Activated naive CD4-positive, alpha-beta T cell treated with anti-CD3 and anti-CD28 coated beads for 36 hours (primary cell): Measurements from ENCODE around the gene ARID4B. TPM values are rescaled to one million over a fixed set of nuclear protein-coding genes. Genes with fewer than 3 reads are reported as not detected.
"Not testable (repeated sequence)": the region's sequence is repeated elsewhere in the genome, so short reads cannot be mapped to it uniquely, and the experiment has no call there.

Experiments
- CTCF ChIA-PET: fragments of 350-600 bp; sonication (Branson Sonifier 250); formaldehyde crosslinking; loops from one replicate; lab custom pipeline; 2021; ENCODE audit warnings: antibody characterized with exemption; lab: Charles Lee
- DNase-seq: peaks from one replicate; pipeline ENCODE4 v3.0.0-alpha.2; 2020
- H3K27ac Mint-ChIP-seq: one replicate; pipeline ENCODE4 v1.8.0; 2021; ENCODE audit warnings: mild to moderate bottlenecking, mixed read lengths
- H3K27me3 Mint-ChIP-seq: one replicate; pipeline ENCODE4 v1.8.0; 2021; ENCODE audit warnings: low read depth, mixed read lengths
- H3K36me3 Mint-ChIP-seq: one replicate; pipeline ENCODE4 v1.8.0; 2021; ENCODE audit warnings: low read depth, mixed read lengths
- H3K4me1 Mint-ChIP-seq: one replicate; pipeline ENCODE4 v1.8.0; 2021; ENCODE audit warnings: low read depth, mixed read lengths
- H3K4me3 Mint-ChIP-seq: one replicate; pipeline ENCODE4 v1.8.0; 2021; ENCODE audit warnings: mild to moderate bottlenecking, moderate library complexity, mixed read lengths
- H3K9me3 Mint-ChIP-seq: one replicate; pipeline ENCODE4 v1.8.0; 2021; ENCODE audit warnings: mixed read lengths
- intact Hi-C: fragments of 100-400 bp; cut with micrococcal nuclease; formaldehyde crosslinking; loops from one replicate; pipeline ENCODE4 v1.15.1; 2023
- total RNA-seq, 2 experiments: library from RNA; stranded (reverse); gene quantifications; one replicate each; pipeline ENCODE4 v1.2.3, GENCODE V29; 2021

The ARID4B gene
- 10 to 100 TPM; 39.9 to 43.8 TPM for total RNA-seq

- intact Hi-C loops, result loop anchor here (1.0 to 5.0 kb wide), 19 partner anchors 10 to 957 kb away; partner anchors contain the start of genes B3GALNT2, COA6, RBM34 and TARBP1
- DNase-seq, result no peak
Observed at GRCh38 chr1:235327559-235328270, at the start of gene ARID4B. TSS of gene ARID4B (minus strand) at chr1:235328179. CDS start at chr1:235326919, 1,260 bp downstream.

GRCh38 chr1:235375919-235376605 lies 48.1 kb upstream of the ARID4B start:
- peaks cover 3% of the 10 kb centered on the region for H3K4me1 Mint-ChIP-seq
- no peak for DNase-seq
- intact Hi-C loops, result no loop called here
- H3K4me3 Mint-ChIP-seq, result no peak overlapping the region
- peaks cover 9% of the 10 kb centered on the region for H3K36me3 Mint-ChIP-seq
- no peak overlapping the region for H3K27ac Mint-ChIP-seq
- no peaks in the 10 kb centered on the region for H3K9me3 Mint-ChIP-seq
- CTCF ChIA-PET, result interaction anchor here (0.6 to 2.2 kb wide), 3 partner anchors 15 to 100 kb away, joined by 3 to 6 read pairs (median 3); no protein-coding TSS in a partner anchor
- H3K27me3 Mint-ChIP-seq, result no peaks in the 10 kb centered on the region

More at GRCh38 chr1:235327559-235328270, at the start of gene ARID4B:
- Mint-ChIP-seq H3K9me3 (no peaks in the 10 kb centered on the region), H3K36me3 (peaks cover 14% of the 10 kb centered on the region), H3K27me3 (no peaks in the 10 kb centered on the region), H3K4me1 (peaks cover 30% of the 10 kb centered on the region), H3K4me3 (peak within 1 kb of the TSS; percentile 93), H3K27ac (peak within 1 kb of the TSS; percentile 94)
- CTCF ChIA-PET, result interaction anchor here (1.2 to 1.3 kb wide), 2 partner anchors 20 to 51 kb away, joined by 3 to 4 read pairs; no protein-coding TSS in a partner anchor

DNA sequence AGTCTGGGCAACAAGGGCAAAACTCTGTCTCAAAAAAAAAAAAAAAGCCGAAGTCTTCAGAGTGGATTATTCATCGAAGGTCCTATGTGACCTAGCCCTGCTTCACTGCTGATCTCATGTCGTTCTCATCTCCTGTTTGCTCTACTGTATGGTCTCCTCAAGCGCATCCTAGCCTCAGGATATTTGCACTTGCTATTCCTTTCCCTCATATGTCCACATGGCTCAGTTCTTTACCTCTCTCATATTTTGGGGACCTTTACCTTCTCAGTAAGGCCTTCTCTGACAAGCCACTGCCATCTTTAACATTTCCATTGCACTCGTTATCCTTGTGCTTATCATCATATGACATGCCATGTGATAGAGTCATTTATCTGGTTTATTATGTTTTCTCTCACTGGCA lies 41.8 kb upstream of the ARID4B start:
- Mint-ChIP-seq H3K9me3 (no peaks in the 10 kb centered on the region), H3K4me3 (no peak overlapping the region), H3K4me1 (peaks cover 30% of the 10 kb centered on the region), H3K27me3 (no peaks in the 10 kb centered on the region), H3K36me3 (peaks cover 7% of the 10 kb centered on the region), H3K27ac (no peak overlapping the region)
- intact Hi-C loops, result no loop called here
- CTCF ChIA-PET, result no interaction called here
- DNase-seq, result no peak

GRCh38 chr1:235368428-235368827 lies 40.4 kb upstream of the ARID4B start:
- DNase-seq, result no peak
- H3K9me3 Mint-ChIP-seq, result no peaks in the 10 kb centered on the region
- peak overlapping the region; percentile 96 for H3K4me3 Mint-ChIP-seq
- CTCF ChIA-PET, result interaction anchor here (0.6 kb wide), 1 partner anchor 54 kb away, joined by 3 read pairs; no protein-coding TSS in a partner anchor
- intact Hi-C loops, result no loop called here
- no peak overlapping the region for H3K27ac Mint-ChIP-seq
- no peaks in the 10 kb centered on the region for H3K27me3 Mint-ChIP-seq
- H3K36me3 Mint-ChIP-seq, result peaks cover 6% of the 10 kb centered on the region
- H3K4me1 Mint-ChIP-seq, result peaks cover 28% of the 10 kb centered on the region

DNA sequence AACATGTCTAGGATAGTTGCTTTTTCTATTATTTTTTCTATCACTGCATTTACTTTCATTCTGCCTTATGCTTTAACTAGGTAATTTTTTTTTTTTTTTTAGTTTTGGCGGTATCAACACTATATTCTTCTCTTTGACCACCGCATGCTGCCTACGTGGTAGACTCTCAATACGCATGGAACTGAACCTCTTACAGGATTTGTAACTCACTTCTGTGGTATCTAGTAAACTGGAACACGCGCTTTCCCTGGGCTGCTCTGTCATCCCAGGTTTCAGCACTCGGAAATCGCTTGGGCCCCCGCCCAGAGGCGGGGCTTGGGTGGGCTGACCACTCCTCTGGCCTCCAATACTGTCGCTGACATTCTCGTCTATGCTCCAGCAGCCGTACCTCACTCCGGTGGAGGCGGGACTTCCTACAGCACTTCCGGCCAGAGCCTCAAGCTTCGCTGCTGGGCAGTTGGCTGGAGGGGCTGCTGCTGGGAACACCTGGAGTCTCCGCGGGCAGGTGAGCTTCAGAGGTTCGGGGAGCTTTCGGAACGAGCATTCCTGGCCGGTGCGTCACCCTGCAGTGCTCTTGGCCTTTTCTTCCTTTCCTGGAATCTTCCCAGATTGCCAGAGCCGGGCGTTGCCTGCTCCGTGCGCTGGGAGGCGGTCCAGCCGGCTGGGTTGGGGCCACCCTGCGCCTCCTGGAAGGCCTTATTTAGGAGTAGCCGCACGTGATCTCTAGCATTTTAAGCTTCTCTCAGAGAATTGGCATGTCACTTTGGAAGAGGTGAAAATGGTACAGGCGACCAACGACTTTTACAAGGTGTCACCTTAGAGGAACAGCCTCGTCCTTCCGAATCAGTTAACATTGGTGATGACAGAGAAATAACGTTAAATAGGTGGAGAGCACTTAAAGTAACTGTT lies 39.3 kb upstream of the ARID4B start, which contains the start of gene TBCE:
Gene TBCE (plus strand): TSS at position 428 of the 909 bp plus-strand sequence. CDS start 12,623 bp downstream, outside the sequence.
- CTCF ChIA-PET, result interaction anchor here (0.5 kb wide), 1 partner anchor 31 kb away, joined by 5 read pairs; no protein-coding TSS in a partner anchor
- DNase-seq, result peak; percentile 92
- intact Hi-C loops, result loop anchor here (1.0 to 2.0 kb wide), 8 partner anchors 39 to 239 kb away; partner anchors contain the start of genes ARID4B, B3GALNT2, GGPS1 and RBM34
- Mint-ChIP-seq H3K4me3 (peak within 1 kb of the TSS; percentile 96), H3K27me3 (no peaks in the 10 kb centered on the region), H3K4me1 (peaks cover 27% of the 10 kb centered on the region), H3K36me3 (peaks cover 2% of the 10 kb centered on the region), H3K9me3 (no peaks in the 10 kb centered on the region), H3K27ac (peak within 1 kb of the TSS; percentile 90)

DNA sequence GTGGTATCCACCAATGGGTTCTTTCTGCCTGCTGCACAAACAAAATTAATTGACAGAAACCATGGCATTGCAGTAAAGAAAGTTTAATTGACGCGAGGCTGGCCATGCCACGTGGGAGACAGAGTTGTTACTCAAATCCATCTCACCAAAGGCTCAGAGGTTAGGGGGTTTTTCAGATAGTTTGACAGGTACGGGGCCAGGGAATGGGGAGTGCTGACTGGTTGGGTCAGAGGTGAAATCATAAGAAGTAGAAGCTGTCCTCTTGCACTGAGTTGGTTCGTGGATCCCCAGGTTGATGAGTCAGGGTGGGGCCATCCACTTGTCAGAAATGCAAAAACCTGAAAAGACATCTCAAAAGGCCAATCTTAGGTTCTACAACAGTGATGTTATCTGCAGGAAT lies 38.3 kb upstream of the ARID4B start:
- H3K9me3 Mint-ChIP-seq, result no peaks in the 10 kb centered on the region
- intact Hi-C loops, result loop anchor here (1.0 to 2.0 kb wide), 6 partner anchors 49 to 205 kb away; partner anchors contain the start of genes B3GALNT2 and RBM34
- H3K36me3 Mint-ChIP-seq, result peaks cover 2% of the 10 kb centered on the region
- peak overlapping the region; percentile 96 for H3K4me3 Mint-ChIP-seq
- H3K4me1 Mint-ChIP-seq, result peaks cover 27% of the 10 kb centered on the region
- H3K27me3 Mint-ChIP-seq, result no peaks in the 10 kb centered on the region
- CTCF ChIA-PET, result interaction anchor here (2.7 kb wide), 1 partner anchor 50 kb away, joined by 11 read pairs; no protein-coding TSS in a partner anchor
- peak; percentile 80 for DNase-seq
- H3K27ac Mint-ChIP-seq, result peak overlapping the region; percentile 90

DNA sequence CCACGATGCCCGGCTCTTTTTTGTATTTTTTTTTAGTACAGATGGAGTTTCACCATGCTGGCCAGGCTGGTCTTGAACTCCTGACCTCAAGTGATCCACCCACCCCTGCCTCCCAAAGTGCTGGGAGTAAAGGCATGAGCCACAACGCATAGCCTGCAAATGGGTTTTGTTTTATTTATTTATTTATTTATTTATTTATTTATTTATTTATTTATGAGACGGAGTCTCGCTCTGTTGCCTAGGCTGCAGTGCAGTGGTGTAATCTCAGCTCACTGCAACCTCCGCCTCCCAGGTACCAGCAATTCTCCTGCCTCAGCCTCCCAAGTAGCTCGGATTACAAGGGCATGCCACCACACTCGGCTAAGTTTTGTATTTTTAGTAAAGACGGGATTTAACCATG lies 36.2 kb upstream of the ARID4B start:
- H3K4me1 Mint-ChIP-seq, result peaks cover 23% of the 10 kb centered on the region
- H3K27ac Mint-ChIP-seq, H3K4me3 Mint-ChIP-seq, H3K27me3 Mint-ChIP-seq, DNase-seq, intact Hi-C loops, H3K36me3 Mint-ChIP-seq, H3K9me3 Mint-ChIP-seq: not testable (repeated sequence)
- CTCF ChIA-PET, result interaction anchor here (0.6 to 2.7 kb wide), 4 partner anchors 32 to 52 kb away, joined by 3 to 11 read pairs (median 4); no protein-coding TSS in a partner anchor

- Mint-ChIP-seq H3K4me1 (no peaks in the 10 kb centered on the region), H3K4me3 (no peak overlapping the region), H3K36me3 (no peaks in the 10 kb centered on the region), H3K9me3 (no peaks in the 10 kb centered on the region), H3K27ac (no peak overlapping the region), H3K27me3 (no peaks in the 10 kb centered on the region)
- CTCF ChIA-PET, result interaction anchor here (0.7 kb wide), 1 partner anchor 13 kb away, joined by 3 read pairs; no protein-coding TSS in a partner anchor
- intact Hi-C loops, result no loop called here
- no peak for DNase-seq
Observed at GRCh38 chr1:235358899-235359298, 30.9 kb upstream of the ARID4B start.

DNA sequence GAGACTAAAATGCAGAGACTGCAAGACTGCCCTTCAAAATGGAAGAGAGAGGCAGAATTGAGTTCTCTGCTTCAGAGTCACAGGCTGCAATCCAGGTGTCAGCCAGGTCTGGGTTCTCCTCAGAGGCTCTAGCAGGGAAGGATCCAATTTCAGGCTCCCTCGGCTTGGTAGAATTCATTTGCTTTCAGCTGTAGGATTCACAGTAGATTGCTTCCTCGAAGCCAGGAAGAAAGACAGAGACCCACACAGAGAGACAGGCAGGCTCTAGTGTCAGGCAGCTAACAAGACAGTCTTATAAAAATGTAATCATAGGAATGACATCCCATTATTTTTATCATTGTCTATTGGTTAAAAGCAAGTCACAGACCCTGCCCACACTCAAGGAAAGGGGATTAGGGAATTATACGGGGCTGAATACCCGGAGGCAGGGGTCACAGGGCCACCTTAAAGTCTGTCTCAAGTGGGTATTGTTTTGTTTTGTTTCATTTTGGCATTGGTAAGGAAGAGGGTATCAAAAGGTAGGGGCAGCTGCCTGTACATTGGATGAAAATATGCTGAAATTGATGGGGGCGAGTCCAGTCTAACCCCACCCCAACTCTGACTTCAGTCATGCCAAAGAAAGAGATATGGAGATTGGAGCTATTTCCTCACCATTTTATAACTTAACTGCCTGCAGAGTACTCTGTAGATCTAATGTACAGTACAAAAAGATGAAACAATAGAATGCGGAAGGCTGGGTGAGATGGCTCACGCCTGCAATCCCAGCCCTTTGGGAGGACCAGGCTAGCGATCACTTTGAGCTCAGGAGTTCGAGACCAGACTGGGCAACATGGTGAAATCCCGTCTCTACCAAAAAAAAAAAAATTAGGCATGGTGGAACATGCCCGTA lies 29.8 kb upstream of the ARID4B start:
- intact Hi-C loops, result no loop called here
- Mint-ChIP-seq H3K27me3 (no peaks in the 10 kb centered on the region), H3K9me3 (no peaks in the 10 kb centered on the region), H3K36me3 (no peaks in the 10 kb centered on the region), H3K4me1 (no peaks in the 10 kb centered on the region), H3K27ac (no peak overlapping the region), H3K4me3 (no peak overlapping the region)
- CTCF ChIA-PET, result interaction anchor here (0.6 to 0.7 kb wide), 4 partner anchors 14 to 173 kb away, joined by 3 to 7 read pairs (median 3); no protein-coding TSS in a partner anchor
- DNase-seq, result no peak

DNA sequence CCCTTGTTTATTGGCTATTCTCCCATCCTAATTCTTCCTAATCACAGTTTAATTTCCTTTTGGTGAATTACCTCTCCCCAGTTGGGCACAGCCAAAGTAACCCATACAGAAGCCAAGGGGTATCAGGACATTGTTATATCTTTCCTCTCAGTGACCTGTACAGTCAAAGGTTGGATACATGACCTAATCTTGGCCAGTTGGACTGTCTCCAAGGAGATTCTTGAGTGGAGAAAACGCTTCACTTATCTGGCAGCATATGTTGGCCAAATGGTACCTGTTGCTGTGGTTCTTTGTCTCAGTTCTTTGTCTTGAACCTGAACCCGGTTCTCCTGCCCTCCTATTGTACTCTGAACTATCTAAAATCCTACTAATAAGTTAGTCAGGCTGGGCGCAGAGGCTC lies 23.9 kb upstream of the ARID4B start:
- H3K4me1 Mint-ChIP-seq, result no peaks in the 10 kb centered on the region
- no peak for DNase-seq
- H3K9me3 Mint-ChIP-seq, result no peaks in the 10 kb centered on the region
- CTCF ChIA-PET, result interaction anchor here (0.6 kb wide), 1 partner anchor 156 kb away, joined by 3 read pairs; no protein-coding TSS in a partner anchor
- peaks cover 1% of the 10 kb centered on the region for H3K36me3 Mint-ChIP-seq
- no peaks in the 10 kb centered on the region for H3K27me3 Mint-ChIP-seq
- intact Hi-C loops, result no loop called here
- no peak overlapping the region for H3K27ac Mint-ChIP-seq
- H3K4me3 Mint-ChIP-seq, result no peak overlapping the region
